Cardiac muscle cell (in vitro differentiated cells and primary cell): ENCODE data around the gene THSD7A. TPM values are rescaled to one million over a fixed set of nuclear protein-coding genes. Genes with fewer than 3 reads are reported as not detected.

Experiments used
- DNase-seq, 2 donors: peaks; one replicate each; pipeline versions ENCODE4 v3.0.0 to v3.0.0-alpha.2; 2010 to 2017; ENCODE audit warnings: low read depth in 1 of 2, low spot score in 1 of 2
- H3K27ac ChIP-seq: fragments of 200-600 bp; sonication (generic); 2 replicates; pipeline ENCODE4 v1.5.1; 2016
- H3K27me3 ChIP-seq: fragments of 200-600 bp; sonication (generic); 2 replicates; pipeline ENCODE4 v1.6.0; 2016; ENCODE audit warnings: control low read depth
- H3K36me3 ChIP-seq: fragments of 200-600 bp; sonication (generic); 2 replicates; pipeline ENCODE4 v1.5.1; 2016; ENCODE audit warnings: control low read depth
- H3K4me1 ChIP-seq: fragments of 200-600 bp; sonication (generic); 2 replicates; pipeline ENCODE4 v1.8.1; 2017; ENCODE audit warnings: low read depth, mild to moderate bottlenecking, mixed run types
- H3K4me3 ChIP-seq: fragments of 200-600 bp; sonication (generic); 2 replicates; pipeline ENCODE4 v1.5.1; 2016; ENCODE audit warnings: mild to moderate bottlenecking
- H3K9me3 ChIP-seq: fragments of 200-600 bp; sonication (generic); 2 replicates; pipeline ENCODE4 v1.5.1; 2017; ENCODE audit warnings: low read depth, mild to moderate bottlenecking, control low read depth
- CTCF ChIP-seq: IDR thresholded peaks from 2 replicates; pipeline ENCODE4 v1.5.1; 2012; ENCODE audit warnings: low read depth, mild to moderate bottlenecking, low read length
- polyA plus RNA-seq: library from polyadenylated mRNA; unstranded; fragments of >200 nt; fragmentation: Nextera tagmentation; extraction: Ambion mirVana; gene quantifications from 2 replicates; pipeline ENCODE4 v1.2.1, GENCODE V29; 2016
- total RNA-seq: library from RNA; depleted of rRNA; stranded (reverse); fragments of >200 nt; gene quantifications from 2 replicates; pipeline ENCODE4 v1.2.3, GENCODE V29; 2016

Gene THSD7A
- total and polyA plus RNA-seq, 2 experiments from 2014 or later, result 1.5 to 3.7 TPM

- TF ChIP-seq CTCF, result peak; percentile 54
- Histone ChIP-seq H3K27ac (no peak overlapping the region), H3K4me3 (no peak overlapping the region)
Observed at GRCh38 chr7:11557627-11558026, 274.4 kb downstream of the THSD7A start.

GRCh38 chr7:11552676-11553296, 279.2 kb downstream of the THSD7A start:
- no peak overlapping the region for H3K4me3 ChIP-seq
- no peak for DNase-seq
- TF ChIP-seq CTCF, result no peak
- no peak overlapping the region for H3K27ac ChIP-seq
- no peaks in the 10 kb centered on the region for H3K27me3 ChIP-seq
- H3K4me1 ChIP-seq, result peaks cover 3% of the 10 kb centered on the region
- no peaks in the 10 kb centered on the region for H3K36me3 ChIP-seq
- H3K9me3 ChIP-seq, result no peaks in the 10 kb centered on the region

More at GRCh38 chr7:11557627-11558026, 274.4 kb downstream of the THSD7A start:
- Histone ChIP-seq H3K36me3 (no peaks in the 10 kb centered on the region), H3K4me1 (peaks cover 3% of the 10 kb centered on the region), H3K27me3 (no peaks in the 10 kb centered on the region), H3K9me3 (no peaks in the 10 kb centered on the region)
- DNase-seq, result peak; percentile 11 to 72

DNA sequence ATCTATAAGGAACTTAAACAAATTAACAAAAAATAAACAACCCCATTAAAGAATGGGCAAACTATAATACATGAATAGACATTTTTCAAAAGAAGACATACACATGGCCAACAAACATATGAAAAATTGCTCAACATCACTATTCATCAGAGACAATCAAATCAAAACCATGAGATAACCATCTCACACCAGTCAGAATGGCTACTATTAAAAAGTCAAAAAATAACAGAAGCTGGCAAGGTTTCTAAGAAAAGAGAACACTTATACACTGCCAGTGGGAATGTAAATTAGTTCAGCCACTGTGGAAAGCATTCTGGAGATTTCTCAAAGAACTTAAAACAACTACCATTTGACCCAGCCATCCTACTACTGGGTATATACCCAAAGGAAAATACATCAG, 280.5 kb downstream of the THSD7A start:
- Histone ChIP-seq H3K9me3 (no peaks in the 10 kb centered on the region), H3K27me3 (no peaks in the 10 kb centered on the region), H3K4me3 (no peak overlapping the region), H3K27ac (no peak overlapping the region), H3K36me3 (no peaks in the 10 kb centered on the region), H3K4me1 (no peaks in the 10 kb centered on the region)
- DNase-seq, result no peak
- TF ChIP-seq CTCF, result no peak

DNA sequence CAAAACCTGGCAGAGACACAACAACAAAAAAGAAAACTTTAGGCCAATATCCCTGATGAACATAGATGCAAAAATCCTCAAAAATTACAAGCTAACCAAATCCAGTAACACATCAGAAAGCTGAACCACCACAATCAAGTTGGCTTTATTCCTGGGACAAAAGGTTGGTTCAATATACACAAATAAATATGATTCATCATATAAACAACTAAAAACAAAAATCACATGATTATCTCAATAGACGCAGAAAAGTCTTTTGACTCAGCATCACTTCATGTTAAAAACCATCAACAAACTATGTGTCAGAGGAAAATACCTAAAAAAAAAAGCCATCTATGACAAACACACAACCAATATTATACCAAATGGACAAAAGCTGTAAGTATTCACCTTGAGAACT, 283.5 kb downstream of the THSD7A start:
- no peak for DNase-seq
- Histone ChIP-seq H3K4me3 (no peak overlapping the region), H3K4me1 (no peaks in the 10 kb centered on the region), H3K27me3 (no peaks in the 10 kb centered on the region), H3K9me3 (no peaks in the 10 kb centered on the region), H3K27ac (no peak overlapping the region), H3K36me3 (no peaks in the 10 kb centered on the region)
- TF ChIP-seq CTCF, result no peak

DNA sequence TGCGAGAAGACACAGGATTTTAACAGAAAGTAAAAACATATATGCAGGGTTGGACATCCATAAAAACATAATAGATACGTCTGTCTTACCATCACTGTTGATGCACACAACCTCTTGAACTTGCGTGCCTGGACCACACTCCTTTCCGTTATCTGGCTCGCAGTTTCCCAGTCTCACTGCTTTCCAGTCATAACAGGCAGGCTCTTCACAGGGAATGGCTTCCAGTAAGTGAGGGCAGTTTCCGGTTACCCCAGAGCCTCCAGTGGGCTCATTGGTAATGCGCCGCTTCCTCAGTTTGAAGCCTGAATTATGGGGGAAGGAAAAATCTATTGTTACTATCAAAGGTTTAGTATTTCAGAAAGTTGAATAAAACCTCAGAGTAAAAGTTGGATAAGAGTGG, 290.7 kb downstream of the THSD7A start:
- TF ChIP-seq CTCF, result no peak
- H3K27ac ChIP-seq, result no peak overlapping the region
- H3K9me3 ChIP-seq, result no peaks in the 10 kb centered on the region
- H3K4me3 ChIP-seq, result no peak overlapping the region
- H3K4me1 ChIP-seq, result no peaks in the 10 kb centered on the region
- H3K27me3 ChIP-seq, result no peaks in the 10 kb centered on the region
- H3K36me3 ChIP-seq, result no peaks in the 10 kb centered on the region
- DNase-seq, result no peak

- peak in 1 of 2 donors; percentile 77 for DNase-seq
- Histone ChIP-seq H3K36me3 (no peaks in the 10 kb centered on the region), H3K27me3 (no peaks in the 10 kb centered on the region), H3K4me1 (no peaks in the 10 kb centered on the region), H3K27ac (no peak overlapping the region), H3K4me3 (no peak overlapping the region), H3K9me3 (no peaks in the 10 kb centered on the region)
- TF ChIP-seq CTCF, result no peak
Observed at GRCh38 chr7:11540271-11540761, 291.7 kb downstream of the THSD7A start.
